Measurements from ENCODE around the gene RASSF9.

GRCh38 chr12:85829391-85829790, 6.8 kb downstream of the RASSF9 start:
- TF ChIP-seq CTCF (IDR thresholded peaks at IDR 0.05) (no peak), ZFX (IDR thresholded peaks at IDR 0.05; ENCODE audit: borderline replicate concordance) (no peak)
